Measurements from ENCODE around the gene TMEM130. TPM values are rescaled to one million over a fixed set of nuclear protein-coding genes. Genes with fewer than 3 reads are reported as not detected.
"Not testable (repeated sequence)": the region's sequence is repeated elsewhere in the genome, so short reads cannot be mapped to it uniquely, and the experiment has no call there.

Gene TMEM130
- total RNA-seq, 1 experiment from 2014 or later = not detected

DNA sequence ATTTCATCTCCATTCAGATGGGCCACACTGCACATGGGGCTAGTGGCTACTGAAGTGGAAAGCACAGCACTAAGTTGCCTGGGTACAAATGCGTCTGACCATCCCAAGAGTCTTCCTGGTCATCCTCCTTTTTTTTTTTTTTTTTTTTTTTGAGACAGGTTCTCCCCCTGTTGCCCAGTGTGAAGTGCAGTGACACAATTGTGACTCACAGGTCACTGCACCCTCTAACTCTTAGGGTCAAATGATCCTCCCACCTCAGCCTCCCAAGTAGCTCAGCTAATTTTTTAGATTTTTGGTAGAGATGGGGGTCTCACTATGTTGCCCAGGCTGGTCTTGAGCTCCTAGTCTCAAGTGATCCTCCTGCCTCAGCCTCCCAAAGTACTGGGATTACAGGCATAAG is 5.1 kb upstream of the TMEM130 start:
- no peak for DNase-seq
- TF ChIP-seq, protein P1, sequence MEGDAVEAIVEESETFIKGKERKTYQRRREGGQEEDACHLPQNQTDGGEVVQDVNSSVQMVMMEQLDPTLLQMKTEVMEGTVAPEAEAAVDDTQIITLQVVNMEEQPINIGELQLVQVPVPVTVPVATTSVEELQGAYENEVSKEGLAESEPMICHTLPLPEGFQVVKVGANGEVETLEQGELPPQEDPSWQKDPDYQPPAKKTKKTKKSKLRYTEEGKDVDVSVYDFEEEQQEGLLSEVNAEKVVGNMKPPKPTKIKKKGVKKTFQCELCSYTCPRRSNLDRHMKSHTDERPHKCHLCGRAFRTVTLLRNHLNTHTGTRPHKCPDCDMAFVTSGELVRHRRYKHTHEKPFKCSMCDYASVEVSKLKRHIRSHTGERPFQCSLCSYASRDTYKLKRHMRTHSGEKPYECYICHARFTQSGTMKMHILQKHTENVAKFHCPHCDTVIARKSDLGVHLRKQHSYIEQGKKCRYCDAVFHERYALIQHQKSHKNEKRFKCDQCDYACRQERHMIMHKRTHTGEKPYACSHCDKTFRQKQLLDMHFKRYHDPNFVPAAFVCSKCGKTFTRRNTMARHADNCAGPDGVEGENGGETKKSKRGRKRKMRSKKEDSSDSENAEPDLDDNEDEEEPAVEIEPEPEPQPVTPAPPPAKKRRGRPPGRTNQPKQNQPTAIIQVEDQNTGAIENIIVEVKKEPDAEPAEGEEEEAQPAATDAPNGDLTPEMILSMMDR (IDR thresholded peaks at IDR 0.05; ENCODE audit: unreplicated experiment) = no peak
- peaks cover 16% of the 10 kb centered on the region for H3K36me3 Mint-ChIP-seq (ENCODE audit: insufficient read depth, unreplicated experiment)
- no TSS peak for BruUV-seq (replicated peaks)
- H3K27ac Mint-ChIP-seq (ENCODE audit: unreplicated experiment) = no peak overlapping the region
- H3K4me1 Mint-ChIP-seq (ENCODE audit: low read depth, unreplicated experiment) = no peaks in the 10 kb centered on the region
- H3K9me3 Mint-ChIP-seq (ENCODE audit: low read depth, unreplicated experiment) = no peaks in the 10 kb centered on the region
- CTCF ChIA-PET = no interaction called here
- no peak overlapping the region for H3K4me3 Mint-ChIP-seq (ENCODE audit: low read depth, unreplicated experiment)
- intact Hi-C loops (cut with micrococcal nuclease; ENCODE audit: unreplicated experiment) = no loop called here
- H3K27me3 Mint-ChIP-seq (ENCODE audit: unreplicated experiment) = peaks cover 10% of the 10 kb centered on the region

- H3K4me3 Mint-ChIP-seq (ENCODE audit: low read depth, unreplicated experiment); DNase-seq; BruUV-seq (replicated peaks); H3K27ac Mint-ChIP-seq (ENCODE audit: unreplicated experiment); CTCF ChIA-PET; intact Hi-C loops (cut with micrococcal nuclease; ENCODE audit: unreplicated experiment); H3K4me1 Mint-ChIP-seq (ENCODE audit: low read depth, unreplicated experiment); H3K36me3 Mint-ChIP-seq (ENCODE audit: insufficient read depth, unreplicated experiment); H3K9me3 Mint-ChIP-seq (ENCODE audit: low read depth, unreplicated experiment): not testable (repeated sequence)
- H3K27me3 Mint-ChIP-seq (ENCODE audit: unreplicated experiment) = peaks cover 12% of the 10 kb centered on the region
These were observed 3.8 kb upstream of the TMEM130 start for GRCh38 chr7:98873610-98874009.

DNA sequence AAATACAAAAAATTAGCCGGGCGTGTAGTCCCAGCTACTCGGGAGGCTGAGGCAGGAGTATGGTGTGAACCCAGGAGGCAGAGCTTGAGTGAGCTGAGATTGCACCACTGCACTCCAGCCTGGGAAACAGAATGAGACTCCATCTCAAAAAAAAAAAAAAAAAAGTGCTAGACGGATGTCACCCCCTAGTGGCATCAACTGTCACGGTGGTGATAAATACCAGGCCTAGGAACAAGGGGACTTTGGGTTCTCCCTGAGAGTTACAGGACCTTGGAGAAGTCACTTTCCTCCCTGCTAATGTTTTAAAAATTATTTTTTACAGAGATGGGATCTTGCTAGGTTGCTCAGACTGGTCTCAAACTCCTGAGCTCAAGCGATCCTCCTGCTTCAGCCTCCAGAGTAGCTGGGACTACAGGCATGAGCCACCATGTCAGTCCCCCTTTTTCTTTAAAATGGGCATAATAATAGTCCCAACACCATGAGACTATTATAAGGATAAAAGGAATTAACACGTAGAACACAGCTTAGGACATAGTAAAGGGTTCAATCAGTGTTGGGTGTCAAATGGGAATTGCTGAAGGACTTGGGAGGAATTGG is 2.6 kb upstream of the TMEM130 start:
- Mint-ChIP-seq H3K27me3 (ENCODE audit: unreplicated experiment) (peaks cover 12% of the 10 kb centered on the region), H3K36me3 (ENCODE audit: insufficient read depth, unreplicated experiment) (no peaks in the 10 kb centered on the region), H3K9me3 (ENCODE audit: low read depth, unreplicated experiment) (no peaks in the 10 kb centered on the region), H3K27ac (ENCODE audit: unreplicated experiment) (no peak overlapping the region), H3K4me3 (ENCODE audit: low read depth, unreplicated experiment) (no peak overlapping the region), H3K4me1 (ENCODE audit: low read depth, unreplicated experiment) (no peaks in the 10 kb centered on the region)
- TF ChIP-seq, protein P1 (IDR thresholded peaks at IDR 0.05; ENCODE audit: unreplicated experiment) = peak; percentile 16
- CTCF ChIA-PET = interaction anchor here (1.0 kb wide), 1 partner anchor 542 kb away, joined by 5 read pairs; no protein-coding TSS in a partner anchor
- no TSS peak for BruUV-seq (replicated peaks)
- no peak for DNase-seq
- intact Hi-C loops (cut with micrococcal nuclease; ENCODE audit: unreplicated experiment) = no loop called here

DNA sequence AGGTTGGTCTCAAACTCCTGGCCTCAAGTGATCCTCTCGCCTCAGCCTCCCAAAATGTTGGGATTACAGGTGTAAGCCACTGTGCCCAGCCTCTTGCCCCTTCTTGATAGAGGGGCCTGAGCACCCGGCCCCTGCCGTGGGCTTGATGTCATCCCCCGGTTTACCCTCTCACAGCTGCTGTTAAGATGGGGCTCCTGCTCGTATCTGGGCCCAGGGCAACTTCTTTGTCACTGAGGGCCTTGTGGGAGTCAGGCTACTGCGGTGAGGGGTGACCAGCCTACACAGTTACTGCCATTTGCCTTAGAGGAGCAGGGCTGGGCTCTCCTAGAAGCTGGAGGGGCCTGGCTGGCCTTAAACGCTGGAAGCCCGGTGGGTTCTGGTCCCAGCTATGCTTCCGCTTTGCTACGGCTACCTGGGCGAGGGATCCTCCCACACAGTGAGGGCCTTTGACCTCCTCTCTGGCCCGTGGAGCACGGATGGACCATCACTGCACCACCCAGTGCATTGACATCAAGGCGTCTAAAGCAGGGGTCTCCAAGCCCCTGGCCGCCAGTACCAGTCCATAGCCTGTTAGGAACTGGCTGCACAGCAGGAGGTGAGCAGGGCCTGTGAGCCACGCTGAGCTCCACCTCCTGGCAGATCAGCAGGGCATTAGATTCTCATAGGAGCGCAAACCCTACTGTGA is 1.1 kb upstream of the TMEM130 start:
- Mint-ChIP-seq H3K9me3 (ENCODE audit: low read depth, unreplicated experiment) (no peaks in the 10 kb centered on the region), H3K4me1 (ENCODE audit: low read depth, unreplicated experiment) (no peaks in the 10 kb centered on the region), H3K27ac (ENCODE audit: unreplicated experiment) (no peak overlapping the region), H3K36me3 (ENCODE audit: insufficient read depth, unreplicated experiment) (no peaks in the 10 kb centered on the region), H3K4me3 (ENCODE audit: low read depth, unreplicated experiment) (no peak overlapping the region), H3K27me3 (ENCODE audit: unreplicated experiment) (peaks cover 12% of the 10 kb centered on the region)
- intact Hi-C loops (cut with micrococcal nuclease; ENCODE audit: unreplicated experiment) = no loop called here
- TF ChIP-seq, protein P1 (IDR thresholded peaks at IDR 0.05; ENCODE audit: unreplicated experiment) = no peak
- DNase-seq = no peak
- CTCF ChIA-PET = no interaction called here
- no TSS peak for BruUV-seq (replicated peaks)

DNA sequence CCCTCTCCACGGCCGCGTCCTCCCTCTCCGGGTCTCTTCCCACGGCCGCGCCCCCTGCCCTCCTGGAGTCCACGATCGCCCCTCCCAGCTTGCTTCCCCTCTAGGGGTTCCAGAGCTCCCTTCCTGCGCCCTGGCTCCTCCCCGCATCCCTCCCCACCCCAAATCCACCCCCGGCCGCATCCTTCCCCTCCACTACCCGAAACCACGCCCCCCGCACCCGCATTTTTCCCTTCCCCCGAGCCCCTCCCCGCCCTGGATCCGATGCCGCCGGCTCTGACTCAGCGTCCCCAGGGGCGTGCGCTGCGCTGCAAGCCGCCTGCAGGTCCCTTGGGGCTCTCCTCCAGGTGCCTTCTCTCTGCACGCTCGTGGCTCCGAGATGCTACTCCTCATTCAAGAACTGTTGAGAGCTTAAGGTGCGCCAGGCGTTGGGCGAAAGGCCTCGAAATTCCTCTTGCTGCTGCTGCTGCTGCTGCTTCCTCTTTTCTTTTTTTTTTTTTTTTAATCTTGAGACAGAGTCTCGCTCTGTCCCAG is 372 bp upstream of the TMEM130 start:
- no peak overlapping the region for H3K4me3 Mint-ChIP-seq (ENCODE audit: low read depth, unreplicated experiment)
- BruUV-seq (replicated peaks) = no TSS peak

More for the DNA sequence above, 372 bp upstream of the TMEM130 start:
- Mint-ChIP-seq H3K4me1 (ENCODE audit: low read depth, unreplicated experiment) (no peaks in the 10 kb centered on the region), H3K27ac (ENCODE audit: unreplicated experiment) (no peak overlapping the region), H3K27me3 (ENCODE audit: unreplicated experiment) (peaks cover 12% of the 10 kb centered on the region), H3K36me3 (ENCODE audit: insufficient read depth, unreplicated experiment) (no peaks in the 10 kb centered on the region), H3K9me3 (ENCODE audit: low read depth, unreplicated experiment) (no peaks in the 10 kb centered on the region)
- DNase-seq = peak; percentile 51
- TF ChIP-seq, protein P1 (IDR thresholded peaks at IDR 0.05; ENCODE audit: unreplicated experiment) = no peak
- CTCF ChIA-PET = no interaction called here
- intact Hi-C loops (cut with micrococcal nuclease; ENCODE audit: unreplicated experiment) = no loop called here

Data from Calu3 (cell line).